Duodenal mucosa (tissue), 2 donors: ENCODE data around the gene IDH3G.

ENCODE experiments used
- H3K27ac ChIP-seq: one replicate; pipeline ENCODE4 v1.7.0; 2013; ENCODE audit warnings: low read depth, low read length
- H3K27me3 ChIP-seq, 2 donors: one replicate each; pipeline ENCODE4 v1.7.0; 2013; ENCODE audit warnings: low read length in 2 of 2, control low read depth in 1 of 2; ENCODE audit not compliant: insufficient read depth in 2 of 2, control insufficient read depth in 1 of 2
- H3K36me3 ChIP-seq, 2 donors: one replicate each; pipeline ENCODE4 v1.7.0; 2013; ENCODE audit warnings: low read length in 2 of 2, control low read depth in 1 of 2; ENCODE audit not compliant: insufficient read depth in 2 of 2, control insufficient read depth in 1 of 2
- H3K4me1 ChIP-seq, 2 donors: one replicate each; pipeline ENCODE4 v1.7.0; 2013; ENCODE audit warnings: low read length in 2 of 2, control low read depth in 1 of 2; ENCODE audit not compliant: insufficient read depth in 2 of 2, control insufficient read depth in 1 of 2
- H3K4me3 ChIP-seq, 2 donors: one replicate each; pipeline ENCODE4 v1.7.0; 2013; ENCODE audit warnings: low read length in 2 of 2, low read depth in 1 of 2
- H3K9ac ChIP-seq, 2 donors: one replicate each; pipeline ENCODE4 v1.7.0; 2013; ENCODE audit warnings: low read length in 2 of 2, low read depth in 1 of 2
- H3K9me3 ChIP-seq, 2 donors: one replicate each; pipeline ENCODE4 v1.7.0; 2013; ENCODE audit warnings: low read length in 2 of 2, control low read depth in 1 of 2; ENCODE audit not compliant: control insufficient read depth in 1 of 2

IDH3G gene

GRCh38 chrX:153816831-153817690 is 22.9 kb upstream of the IDH3G start:
- Histone ChIP-seq H3K4me3 (no peak overlapping the region), H3K27me3 (no peaks in the 10 kb centered on the region), H3K36me3 (no peaks in the 10 kb centered on the region), H3K9me3 (no peaks in the 10 kb centered on the region), H3K4me1 (peaks cover 0 to 7% of the 10 kb centered on the region in 2 donors), H3K27ac (no peak overlapping the region), H3K9ac (no peak overlapping the region)

- Histone ChIP-seq H3K9me3 (no peaks in the 10 kb centered on the region), H3K4me1 (peaks cover 0 to 7% of the 10 kb centered on the region in 2 donors), H3K4me3 (no peak overlapping the region), H3K27me3 (no peaks in the 10 kb centered on the region), H3K9ac (no peak overlapping the region), H3K36me3 (no peaks in the 10 kb centered on the region), H3K27ac (no peak overlapping the region)
Observed at GRCh38 chrX:153814591-153815315, 20.6 kb upstream of the IDH3G start.

- H3K27ac ChIP-seq: no peak overlapping the region
- no peaks in the 10 kb centered on the region for H3K36me3 ChIP-seq
- no peaks in the 10 kb centered on the region for H3K9me3 ChIP-seq
- H3K4me1 ChIP-seq: peaks cover 0 to 3% of the 10 kb centered on the region in 2 donors
- no peak overlapping the region for H3K9ac ChIP-seq
- no peak overlapping the region for H3K4me3 ChIP-seq
- no peaks in the 10 kb centered on the region for H3K27me3 ChIP-seq
Observed at GRCh38 chrX:153813161-153813560, 19.0 kb upstream of the IDH3G start.

- H3K36me3 ChIP-seq: no peaks in the 10 kb centered on the region
Observed at GRCh38 chrX:153812220-153812619, 18.0 kb upstream of the IDH3G start.

GRCh38 chrX:153807976-153808375 is 13.8 kb upstream of the IDH3G start:
- no peak overlapping the region for H3K4me3 ChIP-seq
- no peak overlapping the region for H3K27ac ChIP-seq
- no peak overlapping the region for H3K9ac ChIP-seq
- no peaks in the 10 kb centered on the region for H3K36me3 ChIP-seq
- H3K9me3 ChIP-seq: no peaks in the 10 kb centered on the region
- H3K27me3 ChIP-seq: no peaks in the 10 kb centered on the region
- no peaks in the 10 kb centered on the region for H3K4me1 ChIP-seq

More at GRCh38 chrX:153812220-153812619, 18.0 kb upstream of the IDH3G start:
- Histone ChIP-seq H3K9me3 (no peaks in the 10 kb centered on the region), H3K27me3 (no peaks in the 10 kb centered on the region), H3K27ac (no peak overlapping the region), H3K9ac (no peak overlapping the region), H3K4me3 (no peak overlapping the region), H3K4me1 (peaks cover 0 to 3% of the 10 kb centered on the region in 2 donors)

DNA sequence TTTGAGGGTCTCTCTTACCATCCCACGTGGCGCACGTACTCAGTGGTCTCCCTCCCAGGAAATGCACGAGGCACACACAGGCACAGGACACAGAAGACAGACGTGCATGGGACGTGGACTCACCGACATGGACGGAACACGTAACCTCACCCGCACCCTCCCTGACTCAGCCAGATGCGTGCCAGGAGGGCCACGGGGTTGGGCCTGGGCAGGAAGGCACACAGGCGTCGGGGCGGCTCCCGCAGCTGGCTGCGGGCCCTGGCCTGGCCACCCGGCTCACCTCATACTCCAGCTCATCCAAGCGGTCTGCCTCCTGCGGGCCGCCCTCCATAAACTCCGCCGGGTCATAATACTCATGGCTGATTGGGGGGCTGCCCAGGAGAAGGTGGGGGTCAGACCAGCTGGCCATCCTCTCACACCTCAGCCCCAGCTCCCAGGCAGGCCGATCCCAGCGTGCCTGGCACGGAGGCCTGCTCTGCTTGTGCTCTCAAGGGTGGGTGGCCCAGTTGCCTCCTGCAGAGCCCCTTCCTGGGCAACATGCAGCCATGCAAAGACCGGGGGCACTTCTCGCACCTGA is 12.9 kb upstream of the IDH3G start:
- H3K4me3 ChIP-seq: no peak overlapping the region
- no peaks in the 10 kb centered on the region for H3K4me1 ChIP-seq
- no peaks in the 10 kb centered on the region for H3K36me3 ChIP-seq
- no peak overlapping the region for H3K27ac ChIP-seq
- no peaks in the 10 kb centered on the region for H3K27me3 ChIP-seq
- no peaks in the 10 kb centered on the region for H3K9me3 ChIP-seq
- no peak overlapping the region for H3K9ac ChIP-seq

DNA sequence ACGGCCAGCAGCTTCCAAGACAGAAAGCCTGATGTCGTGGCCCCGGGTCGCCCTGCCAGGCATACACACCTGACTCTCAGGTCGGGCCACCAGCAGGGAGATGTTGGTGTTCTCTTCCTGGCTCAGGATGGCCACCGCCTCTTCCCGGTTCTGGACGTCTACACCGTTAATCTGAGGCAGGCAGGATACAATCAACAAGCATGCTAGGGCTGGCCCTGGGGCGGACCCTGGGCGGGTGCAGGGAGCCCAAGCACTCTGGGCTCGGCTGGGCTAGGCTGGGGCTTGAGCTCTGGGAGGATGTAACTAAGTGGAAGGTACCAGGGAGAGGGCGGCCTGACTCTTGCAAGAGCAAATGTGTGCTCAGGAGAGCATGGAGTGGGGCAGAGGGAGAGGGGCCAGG is 11.3 kb upstream of the IDH3G start:
- no peak overlapping the region for H3K27ac ChIP-seq
- H3K9ac ChIP-seq: no peak overlapping the region
- H3K36me3 ChIP-seq: no peaks in the 10 kb centered on the region
- H3K4me3 ChIP-seq: no peak overlapping the region
- H3K9me3 ChIP-seq: no peaks in the 10 kb centered on the region
- H3K27me3 ChIP-seq: no peaks in the 10 kb centered on the region
- no peaks in the 10 kb centered on the region for H3K4me1 ChIP-seq

DNA sequence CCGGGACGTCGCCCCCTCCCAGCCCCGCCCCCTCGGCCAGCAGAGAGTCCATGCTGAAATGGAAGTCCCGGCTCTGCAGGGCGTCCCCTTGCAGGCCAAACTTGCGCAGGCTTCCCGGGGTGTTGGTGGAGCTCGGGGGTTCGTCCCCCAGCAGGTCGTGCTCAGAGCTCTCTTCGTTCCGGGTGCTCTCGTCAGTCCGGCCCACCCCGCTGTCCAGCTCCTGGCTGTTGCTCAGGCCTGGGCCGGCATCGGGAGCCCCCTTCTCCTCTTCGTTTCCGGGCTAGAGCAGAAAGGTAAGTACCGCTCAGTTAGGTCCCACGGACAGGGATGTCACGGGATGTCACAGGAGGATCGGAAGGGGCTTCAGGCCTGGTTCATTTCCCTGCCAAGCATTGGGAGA is 10.4 kb upstream of the IDH3G start:
- no peaks in the 10 kb centered on the region for H3K4me1 ChIP-seq
- H3K4me3 ChIP-seq: no peak overlapping the region
- no peak overlapping the region for H3K27ac ChIP-seq
- no peak overlapping the region for H3K9ac ChIP-seq
- no peaks in the 10 kb centered on the region for H3K36me3 ChIP-seq
- no peaks in the 10 kb centered on the region for H3K9me3 ChIP-seq
- no peaks in the 10 kb centered on the region for H3K27me3 ChIP-seq

DNA sequence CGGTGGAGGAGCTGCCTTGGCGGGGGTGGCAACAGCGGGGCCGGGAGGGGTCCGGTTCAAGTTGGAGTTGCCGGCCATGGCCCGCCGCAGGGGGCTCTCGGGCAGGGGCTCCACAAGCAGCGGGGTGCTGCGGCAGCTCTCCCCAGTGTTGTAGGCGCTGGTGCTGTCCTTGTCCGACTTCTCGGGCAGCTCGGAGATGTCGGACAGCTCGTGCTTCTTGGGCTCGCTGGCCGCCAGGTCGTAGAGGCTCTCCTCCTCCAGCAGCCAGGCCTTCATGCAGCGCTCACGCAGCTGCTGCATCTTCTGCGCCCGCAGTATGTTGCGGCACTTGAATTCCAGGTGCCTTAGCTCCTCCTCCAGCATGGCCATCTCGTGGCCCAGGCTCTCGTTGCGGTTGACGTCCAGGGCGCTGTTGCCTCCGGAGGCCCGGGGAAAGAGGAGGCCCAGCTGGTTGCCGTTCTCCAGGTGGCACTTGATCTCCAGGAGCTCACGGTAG is 10.0 kb upstream of the IDH3G start:
- H3K9me3 ChIP-seq: no peaks in the 10 kb centered on the region
- no peaks in the 10 kb centered on the region for H3K27me3 ChIP-seq
- H3K27ac ChIP-seq: no peak overlapping the region
- H3K4me1 ChIP-seq: no peaks in the 10 kb centered on the region
- peaks cover 0 to 3% of the 10 kb centered on the region in 2 donors for H3K36me3 ChIP-seq
- H3K9ac ChIP-seq: no peak overlapping the region
- H3K4me3 ChIP-seq: no peak overlapping the region
